Thyroid gland (tissue), 4 donors: ENCODE data around the gene OLA1.

Experiments used
- POLR2A ChIP-seq, 2 donors: fragments of 450-650 bp; IDR thresholded peaks; one replicate each; pipeline ENCODE4 v1.6.1; 2017; ENCODE audit warnings: antibody characterized with exemption in 2 of 2, mild to moderate bottlenecking in 2 of 2, moderate library complexity in 1 of 2
- TF ChIP-seq, protein P1 (sequence below), 6 experiments: fragments of 200-600 bp in 3 of 6; fragments of 450-650 bp in 3 of 6; sonication (generic) in 3 of 6; IDR thresholded peaks; one replicate each; pipeline ENCODE4 v1.5.1; 2016 to 2019; ENCODE audit warnings: antibody characterized with exemption in 6 of 6, mild to moderate bottlenecking in 2 of 6, inconsistent platforms in 1 of 6, moderate library complexity in 1 of 6

DNA sequence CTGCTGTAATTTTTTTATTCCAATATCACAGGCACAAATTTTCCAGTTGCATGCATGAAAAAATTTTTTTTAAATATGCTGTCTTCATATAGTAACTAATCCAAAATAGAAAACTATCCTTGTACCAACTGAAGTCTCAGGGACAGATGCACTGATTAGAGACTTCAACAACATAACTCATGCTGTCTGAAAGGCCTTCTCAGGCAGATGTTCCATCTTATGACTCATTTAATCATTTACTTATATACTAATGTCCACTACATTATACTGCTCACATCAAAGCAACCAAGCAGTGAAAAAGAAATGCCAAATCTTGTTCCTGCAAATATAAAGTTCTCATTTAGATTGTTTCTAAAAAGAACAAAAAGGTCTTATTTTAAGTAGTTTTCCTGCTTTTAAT is 53.1 kb downstream of the OLA1 start:
- TF ChIP-seq, protein P1, sequence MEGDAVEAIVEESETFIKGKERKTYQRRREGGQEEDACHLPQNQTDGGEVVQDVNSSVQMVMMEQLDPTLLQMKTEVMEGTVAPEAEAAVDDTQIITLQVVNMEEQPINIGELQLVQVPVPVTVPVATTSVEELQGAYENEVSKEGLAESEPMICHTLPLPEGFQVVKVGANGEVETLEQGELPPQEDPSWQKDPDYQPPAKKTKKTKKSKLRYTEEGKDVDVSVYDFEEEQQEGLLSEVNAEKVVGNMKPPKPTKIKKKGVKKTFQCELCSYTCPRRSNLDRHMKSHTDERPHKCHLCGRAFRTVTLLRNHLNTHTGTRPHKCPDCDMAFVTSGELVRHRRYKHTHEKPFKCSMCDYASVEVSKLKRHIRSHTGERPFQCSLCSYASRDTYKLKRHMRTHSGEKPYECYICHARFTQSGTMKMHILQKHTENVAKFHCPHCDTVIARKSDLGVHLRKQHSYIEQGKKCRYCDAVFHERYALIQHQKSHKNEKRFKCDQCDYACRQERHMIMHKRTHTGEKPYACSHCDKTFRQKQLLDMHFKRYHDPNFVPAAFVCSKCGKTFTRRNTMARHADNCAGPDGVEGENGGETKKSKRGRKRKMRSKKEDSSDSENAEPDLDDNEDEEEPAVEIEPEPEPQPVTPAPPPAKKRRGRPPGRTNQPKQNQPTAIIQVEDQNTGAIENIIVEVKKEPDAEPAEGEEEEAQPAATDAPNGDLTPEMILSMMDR (IDR thresholded peaks at IDR 0.05) = no peak
- no peak for TF ChIP-seq POLR2A (IDR thresholded peaks at IDR 0.05)
